GM12864 (cell line): Measurements from ENCODE around the gene SMO.
A peak's percentile ranks its signal among the peaks of the same experiment; 100 is the strongest.

ENCODE experiments used
- DNase-seq: peaks from one replicate; pipeline ENCODE4 v3.0.0-alpha.2; 2011; ENCODE audit warnings: low read depth
- H3K4me3 ChIP-seq: 2 replicates; pipeline ENCODE4 v1.5.1; 2011; ENCODE audit warnings: mild to moderate bottlenecking, low read depth, low read length, control low read depth
- CTCF ChIP-seq: IDR thresholded peaks from 2 replicates; pipeline ENCODE4 v1.5.1; 2011; ENCODE audit warnings: low read depth, mild to moderate bottlenecking, moderate library complexity, low read length, control low read depth, inconsistent platforms; ENCODE audit errors: missing control alignments

SMO gene

DNA sequence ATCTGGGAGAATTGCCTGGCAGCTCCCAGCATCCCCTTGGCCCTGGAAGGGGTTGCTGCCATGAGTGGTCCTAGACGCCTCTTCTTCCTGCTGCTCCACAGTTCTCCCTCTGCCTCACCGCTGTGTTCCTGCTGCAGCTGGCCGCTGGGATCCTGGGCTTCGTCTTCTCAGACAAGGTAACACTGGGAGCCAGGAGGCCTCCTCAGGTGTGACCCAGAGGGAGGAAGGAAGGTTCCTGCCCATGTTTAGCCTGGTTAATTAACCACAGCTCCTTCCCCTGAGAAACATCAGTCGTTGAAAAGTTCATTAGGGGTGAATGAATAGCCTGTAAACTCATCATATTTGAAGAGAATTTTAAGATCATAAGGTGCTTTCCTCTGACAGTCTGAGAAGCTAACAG, 25.7 kb upstream of the SMO start:
- DNase-seq = no peak
- no peak overlapping the region for H3K4me3 ChIP-seq
- no peak for TF ChIP-seq CTCF

- TF ChIP-seq CTCF = peak; percentile 63
- DNase-seq = peak; percentile 48
- H3K4me3 ChIP-seq = no peak overlapping the region
These were observed 24.4 kb upstream of the SMO start for GRCh38 chr7:129163875-129164544.

- TF ChIP-seq CTCF = no peak
- no peak overlapping the region for H3K4me3 ChIP-seq
- peak; percentile 64 for DNase-seq
These were observed 21.7 kb upstream of the SMO start for GRCh38 chr7:129166745-129167144.

GRCh38 chr7:129167817-129168216, 20.6 kb upstream of the SMO start:
- TF ChIP-seq CTCF = no peak
- H3K4me3 ChIP-seq = no peak overlapping the region
- no peak for DNase-seq

GRCh38 chr7:129168231-129169021, 20.0 kb upstream of the SMO start:
- no peak for TF ChIP-seq CTCF
- DNase-seq = no peak
- no peak overlapping the region for H3K4me3 ChIP-seq

DNA sequence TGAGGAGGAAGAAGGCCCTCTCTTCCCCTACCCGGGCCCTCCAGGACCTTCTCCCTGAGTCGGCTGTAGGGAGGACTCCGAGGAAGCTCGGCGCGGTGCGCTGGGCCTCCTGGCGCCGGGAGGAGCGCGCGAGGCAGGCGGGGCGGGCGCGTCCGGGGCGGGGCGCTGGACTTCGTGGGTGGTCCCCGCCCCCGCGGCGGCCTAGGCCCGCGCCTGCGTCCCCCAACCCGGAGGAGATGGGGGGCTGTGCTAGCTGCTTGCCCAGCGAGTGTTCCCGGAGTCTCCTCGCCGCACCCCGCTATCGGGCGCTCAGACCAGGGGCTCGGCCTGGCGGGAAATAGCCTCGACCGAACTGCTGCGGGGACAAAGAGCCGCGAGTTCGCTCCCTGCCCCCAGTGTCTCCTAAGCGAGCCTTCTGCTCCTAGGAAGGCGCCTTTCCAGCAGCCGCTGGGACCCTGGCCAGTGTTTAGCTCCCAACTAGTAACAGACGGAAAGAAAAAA, 19.2 kb upstream of the SMO start:
- H3K4me3 ChIP-seq = peak overlapping the region; percentile 46
- no peak for DNase-seq
- TF ChIP-seq CTCF = no peak
